K562 (cell line): Measurements from ENCODE around the gene GLI3. TPM values are rescaled to one million over a fixed set of nuclear protein-coding genes. Genes with fewer than 3 reads are reported as not detected.

ENCODE experiments used
- ATAC-seq: fragments of 200-7000 bp; cut with Tn5 transposase; 3 replicates; pipeline ENCODE4 v1.9.1; 2020; ENCODE audit warnings: moderate library complexity
- BruUV-seq: library from RNA; stranded (reverse); fragments of 400-500 nt; replicated peaks from 2 replicates; lab custom pipeline; 2021; lab: Mats Ljungman, UMichigan
- CTCF ChIA-PET: fragments of 300-600 bp; formaldehyde crosslinking; extraction: SDS; loops from one replicate; lab custom pipeline; 2021; ENCODE audit warnings: low intra/inter-chr PET ratio; lab: Yijun Ruan, JAX
- POLR2A ChIA-PET: fragments of 300-600, 350-650 bp; sonication (Branson Sonifier 250); formaldehyde crosslinking; extraction: SDS; loops from one replicate; lab custom pipeline; 2021; ENCODE audit warnings: antibody characterized with exemption, inconsistent platforms; lab: Yijun Ruan, JAX
- DNase-seq, 4 experiments: peaks; one replicate each; pipeline versions ENCODE4 v3.0.0 to v3.0.0-alpha.2; 2011 to 2018; ENCODE audit warnings: low spot score in 3 of 4, mixed read lengths in 3 of 4; ENCODE audit errors: extremely low read depth in 1 of 4
- FAIRE-seq: peaks from 2 replicates; lab custom pipeline; 2011; peaks lifted over from hg19 to GRCh38; lab: Jason Lieb, UNC
- H2AFZ ChIP-seq: 2 replicates; pipeline ENCODE4 v1.6.0; 2011; ENCODE audit warnings: low read depth, low read length, control low read depth, inconsistent platforms
- H3K27ac ChIP-seq: fragments of 200-600 bp; 3 replicates; pipeline ENCODE4 v1.8.0; 2011; ENCODE audit warnings: low read depth, mild to moderate bottlenecking, control low read depth, inconsistent platforms, low read length, moderate library complexity, mixed read lengths; ENCODE audit errors: extremely low read depth
- H3K27me3 ChIP-seq, 2 experiments: fragments of 300-600 bp in 1 of 2; 2 replicates in 1 of 2; 3 replicates in 1 of 2; pipeline versions ENCODE4 v1.6.0 to v1.8.0; 2011; ENCODE audit warnings: inconsistent platforms in 2 of 2, low read length in 2 of 2, mild to moderate bottlenecking in 1 of 2, mixed read lengths in 1 of 2, moderate library complexity in 1 of 2; ENCODE audit not compliant: control insufficient read depth in 2 of 2, insufficient read depth in 2 of 2
- H3K36me3 ChIP-seq: fragments of 300-600 bp; 3 replicates; pipeline ENCODE4 v1.8.0; 2011; ENCODE audit warnings: mild to moderate bottlenecking, low read length, inconsistent platforms; ENCODE audit not compliant: control insufficient read depth, insufficient read depth
- H3K4me1 ChIP-seq, 2 experiments: fragments of 200-600 bp in 1 of 2; replicated peaks in 1 of 2; 2 replicates in 1 of 2; 3 replicates in 1 of 2; pipeline versions ENCODE4 v1.5.1 to v1.8.0; 2011; ENCODE audit warnings: inconsistent platforms in 2 of 2, low read length in 2 of 2, mild to moderate bottlenecking in 1 of 2, mixed read lengths in 1 of 2, moderate library complexity in 1 of 2; ENCODE audit not compliant: control insufficient read depth in 2 of 2, insufficient read depth in 2 of 2
- H3K4me2 ChIP-seq: 2 replicates; pipeline ENCODE4 v1.6.1; 2011; ENCODE audit warnings: low read length, control low read depth, inconsistent platforms, mixed read lengths; ENCODE audit not compliant: insufficient read depth
- H3K4me3 ChIP-seq: fragments of 200-600 bp; sonication (generic), shearing (Covaris generic); 2 replicates; pipeline ENCODE4 v1.5.1; 2016; ENCODE audit warnings: control low read depth, inconsistent platforms
- H3K79me2 ChIP-seq: fragments of 200-600 bp; 3 replicates; pipeline ENCODE4 v1.8.0; 2011; ENCODE audit warnings: low read length, inconsistent platforms; ENCODE audit not compliant: control insufficient read depth, insufficient read depth
- H3K9ac ChIP-seq, 2 experiments: 2 replicates each; pipeline versions ENCODE4 v1.6.0 to v1.6.1; 2011; ENCODE audit warnings: low read depth in 2 of 2, low read length in 2 of 2, control low read depth in 1 of 2, inconsistent platforms in 1 of 2, mild to moderate bottlenecking in 1 of 2, mixed read lengths in 1 of 2; ENCODE audit not compliant: insufficient read depth in 1 of 2
- H3K9me1 ChIP-seq: one replicate; pipeline ENCODE4 v1.6.0; 2011; ENCODE audit warnings: inconsistent platforms, mild to moderate bottlenecking, low read length, moderate library complexity; ENCODE audit not compliant: control insufficient read depth, insufficient read depth
- H3K9me3 ChIP-seq: replicated peaks from 2 replicates; pipeline ENCODE4 v1.5.1; 2011; ENCODE audit warnings: low read depth, low read length, inconsistent platforms; ENCODE audit not compliant: control insufficient read depth, insufficient read depth
- H4K20me1 ChIP-seq: replicated peaks from 2 replicates; pipeline ENCODE4 v1.6.1; 2011; ENCODE audit warnings: low read length, inconsistent platforms, mixed read lengths; ENCODE audit not compliant: control insufficient read depth, insufficient read depth
- ARNT ChIP-seq, 2 experiments: fragments of 450-650 bp; IDR thresholded peaks; 2 replicates each; pipeline ENCODE4 v1.6.1; 2016; ENCODE audit warnings: mild to moderate bottlenecking in 1 of 2
- CC2D1A ChIP-seq: fragments of 450-650 bp; IDR thresholded peaks from 2 replicates; pipeline ENCODE4 v1.6.1; 2017; ENCODE audit warnings: mild to moderate bottlenecking
- CSDE1 ChIP-seq, 2 experiments: fragments of 450-650 bp; IDR thresholded peaks; 2 replicates each; pipeline ENCODE4 v1.6.1; 2016; ENCODE audit warnings: mild to moderate bottlenecking in 1 of 2
- FOS ChIP-seq: IDR thresholded peaks from 3 replicates; pipeline ENCODE4 v1.6.1; 2011; ENCODE audit not compliant: insufficient read length; ENCODE audit errors: extremely low read depth
- FOXP1 ChIP-seq: sonication (generic); formaldehyde crosslinking; IDR thresholded peaks from 2 replicates; pipeline ENCODE4 v1.8.0; 2022; ENCODE audit warnings: mild to moderate bottlenecking, missing genetic modification reagents
- NR3C1 ChIP-seq: sonication (generic); formaldehyde crosslinking; IDR thresholded peaks from 2 replicates; pipeline ENCODE4 v1.8.1; 2022; ENCODE audit warnings: missing genetic modification reagents
- POLR3A ChIP-seq: IDR thresholded peaks from 2 replicates; pipeline ENCODE4 v1.6.1; 2011; ENCODE audit warnings: borderline replicate concordance, mild to moderate bottlenecking, moderate library complexity; ENCODE audit not compliant: insufficient read length, insufficient read depth; ENCODE audit errors: extremely low read depth
- POLR3G ChIP-seq: IDR thresholded peaks from 2 replicates; pipeline ENCODE4 v1.6.1; 2011; ENCODE audit not compliant: insufficient read length, insufficient replicate concordance; ENCODE audit errors: extremely low read depth
- SETDB1 ChIP-seq: IDR thresholded peaks from one replicate; pipeline ENCODE4 v1.6.1; 2012; ENCODE audit warnings: low read length, control low read depth, inconsistent platforms
- SIRT6 ChIP-seq: IDR thresholded peaks from one replicate; pipeline ENCODE4 v1.6.1; 2012; ENCODE audit warnings: low read depth, mild to moderate bottlenecking, control low read depth, inconsistent platforms, low read length, moderate library complexity
- SNRNP70 ChIP-seq: fragments of 200-400 bp; formaldehyde crosslinking; optimal IDR thresholded peaks from 2 replicates; pipeline ENCODE3; 2017; ENCODE audit warnings: low read depth, low read length
- TCFL5 ChIP-seq: fragments of 250-450 bp; sonication (Bioruptor Pico); conservative IDR thresholded peaks from 2 replicates; pipeline ENCODE4 v1.6.1; 2021; ENCODE audit warnings: mild to moderate bottlenecking, moderate library complexity, matching md5 sums
- ZKSCAN3 ChIP-seq: fragments of 250-450 bp; sonication (Bioruptor Pico); IDR thresholded peaks from 2 replicates; pipeline ENCODE4 v1.4.0; 2020
- ZNF316 ChIP-seq: fragments of 450-650 bp; IDR thresholded peaks from 2 replicates; pipeline ENCODE4 v1.6.1; 2016
- in situ Hi-C: fragments of 300-500 bp; cut with MboI; formaldehyde crosslinking; loops from 4 replicates; pipeline ENCODE4 v1.15.0; 2018; ENCODE audit warnings: inconsistent platforms, mixed read lengths
- intact Hi-C: fragments of 100-400 bp; cut with micrococcal nuclease; formaldehyde crosslinking; loops from 2 replicates; pipeline ENCODE4 v1.14.2; 2022
- polyA plus RNA-seq, 8 experiments: library from polyadenylated mRNA; depleted of rRNA in 4 of 8; stranded (reverse) in 5 of 8; unstranded in 3 of 8; fragments of >200 nt; fragmentation: Nextera tagmentation in 2 of 8; fragmentation: Illumina TruSeq in 1 of 8; extraction: Ambion mirVana in 2 of 8; extraction: Trizol in 1 of 8; gene quantifications; 2 replicates each; pipeline versions ENCODE4 v1.2.1 to v1.2.3, GENCODE V29; 2011 to 2014; ENCODE audit warnings: inconsistent platforms in 1 of 8, missing spikeins in 1 of 8
- total RNA-seq, 7 experiments: library from RNA; depleted of rRNA in 6 of 7; stranded (reverse); fragments of >200 nt in 6 of 7; fragmentation: Illumina TruSeq in 2 of 7; extraction: Trizol in 2 of 7; gene quantifications; 2 replicates each; pipeline versions ENCODE4 v1.2.1 to v1.2.3, GENCODE V29; 2011 to 2021; ENCODE audit warnings: low replicate concordance in 1 of 7
- TF ChIP-seq, protein P1 (sequence below), 2 experiments: fragments of 200-800 bp in 1 of 2; sonication (Bioruptor generic) in 1 of 2; sonication (generic) in 1 of 2; formaldehyde crosslinking in 1 of 2; IDR thresholded peaks in 1 of 2; conservative IDR thresholded peaks in 1 of 2; 2 replicates each; pipeline versions ENCODE4 v1.5.0 to v1.6.1; 2016 to 2020; ENCODE audit warnings: missing compliant biosample characterization in 1 of 2, missing genetic modification characterization in 1 of 2, missing genetic modification reagents in 1 of 2
- TF ChIP-seq, protein P2 (sequence below): sonication (generic); formaldehyde crosslinking; IDR thresholded peaks from 2 replicates; pipeline ENCODE4 v1.8.0; 2022; ENCODE audit warnings: mild to moderate bottlenecking, missing genetic modification reagents

GLI3 gene
- total and polyA plus RNA-seq, 9 of the 15 experiments (the other 6 are each of a cell fraction or from before 2014, with no cell fraction given) = 0.01 to 0.18 (median 0.07) TPM; not detected in 6

DNA sequence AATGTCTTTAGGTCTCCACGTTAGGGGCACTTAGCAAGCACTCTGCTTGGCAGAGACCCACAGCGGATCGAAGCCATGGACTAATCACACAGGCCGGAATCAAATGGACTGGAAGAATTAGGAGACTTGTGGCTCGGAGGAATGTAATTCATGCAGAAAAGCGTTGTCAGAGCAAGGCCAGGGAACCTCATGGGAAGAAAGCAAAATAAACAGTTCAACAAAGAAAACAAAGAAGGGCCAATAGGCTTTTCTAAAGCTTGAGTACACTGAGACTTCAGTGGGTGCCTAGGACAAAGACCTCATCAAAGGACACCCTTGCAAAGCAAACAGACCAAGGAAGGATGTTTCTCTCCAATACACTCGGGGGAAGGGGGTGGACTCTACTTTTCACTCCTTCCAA is 171.1 kb downstream of the GLI3 start (continued):
- TF ChIP-seq, protein P1, sequence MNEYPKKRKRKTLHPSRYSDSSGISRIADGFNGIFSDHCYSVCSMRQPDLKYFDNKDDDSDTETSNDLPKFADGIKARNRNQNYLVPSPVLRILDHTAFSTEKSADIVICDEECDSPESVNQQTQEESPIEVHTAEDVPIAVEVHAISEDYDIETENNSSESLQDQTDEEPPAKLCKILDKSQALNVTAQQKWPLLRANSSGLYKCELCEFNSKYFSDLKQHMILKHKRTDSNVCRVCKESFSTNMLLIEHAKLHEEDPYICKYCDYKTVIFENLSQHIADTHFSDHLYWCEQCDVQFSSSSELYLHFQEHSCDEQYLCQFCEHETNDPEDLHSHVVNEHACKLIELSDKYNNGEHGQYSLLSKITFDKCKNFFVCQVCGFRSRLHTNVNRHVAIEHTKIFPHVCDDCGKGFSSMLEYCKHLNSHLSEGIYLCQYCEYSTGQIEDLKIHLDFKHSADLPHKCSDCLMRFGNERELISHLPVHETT (CRISPR knock-in tag; conservative IDR thresholded peaks at IDR 0.05 in 1 of 2, IDR thresholded peaks at IDR 0.05 in 1 of 2) = no peak
- TF ChIP-seq ZNF316 (no peak), ARNT (IDR thresholded peaks at IDR 0.05) (no peak)
- TF ChIP-seq, protein P2, sequence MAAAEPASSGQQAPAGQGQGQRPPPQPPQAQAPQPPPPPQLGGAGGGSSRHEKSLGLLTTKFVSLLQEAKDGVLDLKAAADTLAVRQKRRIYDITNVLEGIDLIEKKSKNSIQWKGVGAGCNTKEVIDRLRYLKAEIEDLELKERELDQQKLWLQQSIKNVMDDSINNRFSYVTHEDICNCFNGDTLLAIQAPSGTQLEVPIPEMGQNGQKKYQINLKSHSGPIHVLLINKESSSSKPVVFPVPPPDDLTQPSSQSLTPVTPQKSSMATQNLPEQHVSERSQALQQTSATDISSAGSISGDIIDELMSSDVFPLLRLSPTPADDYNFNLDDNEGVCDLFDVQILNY (CRISPR knock-in tag) = no peak

DNA sequence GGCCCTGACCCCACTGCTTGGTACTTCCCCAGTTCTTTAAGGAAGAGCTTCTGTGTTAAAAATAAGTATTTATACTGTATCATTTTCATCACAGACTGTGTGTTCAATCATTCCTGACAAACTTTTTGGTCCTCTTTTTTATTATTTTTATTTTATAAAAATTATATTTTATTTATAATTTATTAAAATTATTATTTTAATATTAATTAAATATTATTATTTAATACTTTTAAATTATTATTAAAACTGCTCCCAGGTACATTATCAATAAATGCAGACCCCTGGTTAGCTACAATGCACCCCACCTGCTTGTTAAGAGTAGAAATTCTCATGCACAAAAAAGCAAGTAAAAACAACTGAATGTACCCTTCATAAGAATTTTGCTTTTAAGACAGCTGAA is 172.0 kb downstream of the GLI3 start:
- Histone ChIP-seq H3K4me3 (no peak overlapping the region), H4K20me1 (no peaks in the 10 kb centered on the region), H3K36me3 (no peaks in the 10 kb centered on the region), H3K4me1 (no peaks in the 10 kb centered on the region), H3K9ac (no peak overlapping the region), H3K27ac (no peak overlapping the region), H2AFZ (no peak overlapping the region), H3K27me3 (no peaks in the 10 kb centered on the region), H3K9me3 (no peaks in the 10 kb centered on the region), H3K9me1 (no peaks in the 10 kb centered on the region), H3K4me2 (no peak overlapping the region), H3K79me2 (no peaks in the 10 kb centered on the region)
- CTCF ChIA-PET = no interaction called here
- FAIRE-seq (no peak), ATAC-seq (no peak), DNase-seq (no peak)
- intact Hi-C loops = no loop called here
- POLR2A ChIA-PET = no interaction called here
- BruUV-seq = no TSS peak
- TF ChIP-seq POLR3G = no peak
- no peak for TF ChIP-seq CSDE1 (IDR thresholded peaks at IDR 0.05)
- no peak for TF ChIP-seq FOXP1
- no peak for TF ChIP-seq NR3C1 (CRISPR knock-in tag)
- no peak for TF ChIP-seq SIRT6
- no peak for TF ChIP-seq CC2D1A
- no peak for TF ChIP-seq SNRNP70
- TF ChIP-seq SETDB1 = no peak
- TF ChIP-seq ZKSCAN3 = no peak
- no peak for TF ChIP-seq POLR3A
- no peak for TF ChIP-seq TCFL5 (CRISPR knock-in tag)
- TF ChIP-seq FOS = no peak
- in situ Hi-C loops = no loop called here
